IPS-15b (cell line): ENCODE measurements around the gene CHPF.
A peak's percentile ranks its signal among the peaks of the same experiment; 100 is the strongest.

Source experiments
- H3K27me3 ChIP-seq: one replicate; pipeline ENCODE4 v1.6.1; 2013; ENCODE audit warnings: low read length; ENCODE audit not compliant: control insufficient read depth, insufficient read depth
- H3K36me3 ChIP-seq: one replicate; pipeline ENCODE4 v1.6.1; 2013; ENCODE audit warnings: low read length; ENCODE audit not compliant: control insufficient read depth, insufficient read depth
- H3K4me1 ChIP-seq: one replicate; pipeline ENCODE4 v1.6.1; 2013; ENCODE audit warnings: mild to moderate bottlenecking, low read length; ENCODE audit not compliant: control insufficient read depth, insufficient read depth
- H3K4me3 ChIP-seq: one replicate; pipeline ENCODE4 v1.5.1; 2013; ENCODE audit warnings: low read depth, low read length
- H3K9ac ChIP-seq: one replicate; pipeline ENCODE4 v1.6.1; 2013; ENCODE audit warnings: low read depth, mild to moderate bottlenecking, low read length
- H3K9me3 ChIP-seq: one replicate; pipeline ENCODE4 v1.6.1; 2013; ENCODE audit warnings: mild to moderate bottlenecking, low read length; ENCODE audit not compliant: control insufficient read depth, insufficient read depth

Gene CHPF

GRCh38 chr2:219563271-219563928 is 19.8 kb upstream of the CHPF start:
- Histone ChIP-seq H3K4me1 (peaks cover 22% of the 10 kb centered on the region), H3K9ac (no peak overlapping the region), H3K36me3 (peaks cover 11% of the 10 kb centered on the region), H3K4me3 (no peak overlapping the region), H3K9me3 (no peaks in the 10 kb centered on the region), H3K27me3 (no peaks in the 10 kb centered on the region)

GRCh38 chr2:219562049-219563020 is 18.7 kb upstream of the CHPF start:
- no peaks in the 10 kb centered on the region for H3K9me3 ChIP-seq
- H3K27me3 ChIP-seq: no peaks in the 10 kb centered on the region
- H3K4me1 ChIP-seq: peaks cover 22% of the 10 kb centered on the region
- H3K36me3 ChIP-seq: peaks cover 11% of the 10 kb centered on the region
- H3K9ac ChIP-seq: no peak overlapping the region
- H3K4me3 ChIP-seq: no peak overlapping the region

GRCh38 chr2:219561179-219562048 is 17.8 kb upstream of the CHPF start:
- Histone ChIP-seq H3K36me3 (peaks cover 5% of the 10 kb centered on the region), H3K4me1 (peaks cover 20% of the 10 kb centered on the region), H3K27me3 (no peaks in the 10 kb centered on the region), H3K9me3 (no peaks in the 10 kb centered on the region), H3K9ac (peak overlapping the region; percentile 28), H3K4me3 (no peak overlapping the region)

GRCh38 chr2:219560893-219561178 is 17.2 kb upstream of the CHPF start:
- peaks cover 5% of the 10 kb centered on the region for H3K36me3 ChIP-seq
- H3K9ac ChIP-seq: no peak overlapping the region
- H3K4me1 ChIP-seq: peaks cover 15% of the 10 kb centered on the region
- H3K27me3 ChIP-seq: no peaks in the 10 kb centered on the region
- H3K9me3 ChIP-seq: no peaks in the 10 kb centered on the region
- H3K4me3 ChIP-seq: no peak overlapping the region

- Histone ChIP-seq H3K9me3 (no peaks in the 10 kb centered on the region), H3K36me3 (peaks cover 5% of the 10 kb centered on the region), H3K4me3 (no peak overlapping the region), H3K9ac (no peak overlapping the region), H3K27me3 (no peaks in the 10 kb centered on the region), H3K4me1 (peaks cover 12% of the 10 kb centered on the region)
Observed at GRCh38 chr2:219560037-219560892, 16.7 kb upstream of the CHPF start.

GRCh38 chr2:219559156-219559915 is 15.7 kb upstream of the CHPF start:
- H3K36me3 ChIP-seq: peaks cover 5% of the 10 kb centered on the region
- no peak overlapping the region for H3K9ac ChIP-seq
- H3K27me3 ChIP-seq: no peaks in the 10 kb centered on the region

GRCh38 chr2:219557791-219558785 is 14.5 kb upstream of the CHPF start:
- peaks cover 5% of the 10 kb centered on the region for H3K36me3 ChIP-seq
- H3K4me1 ChIP-seq: peaks cover 10% of the 10 kb centered on the region
- H3K9ac ChIP-seq: no peak overlapping the region
- no peaks in the 10 kb centered on the region for H3K9me3 ChIP-seq
- H3K27me3 ChIP-seq: peaks cover 8% of the 10 kb centered on the region
- no peak overlapping the region for H3K4me3 ChIP-seq

More at GRCh38 chr2:219559156-219559915, 15.7 kb upstream of the CHPF start:
- Histone ChIP-seq H3K4me3 (no peak overlapping the region), H3K9me3 (no peaks in the 10 kb centered on the region), H3K4me1 (peaks cover 8% of the 10 kb centered on the region)

GRCh38 chr2:219557320-219557719 is 13.7 kb upstream of the CHPF start:
- H3K36me3 ChIP-seq: peaks cover 5% of the 10 kb centered on the region
- H3K27me3 ChIP-seq: peaks cover 11% of the 10 kb centered on the region
- no peaks in the 10 kb centered on the region for H3K9me3 ChIP-seq
- no peak overlapping the region for H3K4me3 ChIP-seq
- no peak overlapping the region for H3K9ac ChIP-seq
- peaks cover 11% of the 10 kb centered on the region for H3K4me1 ChIP-seq

- Histone ChIP-seq H3K4me3 (no peak overlapping the region), H3K9ac (no peak overlapping the region), H3K4me1 (peaks cover 11% of the 10 kb centered on the region), H3K36me3 (peaks cover 5% of the 10 kb centered on the region), H3K9me3 (no peaks in the 10 kb centered on the region), H3K27me3 (peaks cover 11% of the 10 kb centered on the region)
Observed at GRCh38 chr2:219556413-219556812, 12.8 kb upstream of the CHPF start.

- Histone ChIP-seq H3K9me3 (no peaks in the 10 kb centered on the region), H3K9ac (no peak overlapping the region), H3K27me3 (peaks cover 13% of the 10 kb centered on the region), H3K4me3 (no peak overlapping the region), H3K36me3 (peaks cover 5% of the 10 kb centered on the region), H3K4me1 (peaks cover 13% of the 10 kb centered on the region)
Observed at GRCh38 chr2:219555956-219556355, 12.3 kb upstream of the CHPF start.
